Measurements from ENCODE around the gene HS1BP3.

Gene HS1BP3

DNA sequence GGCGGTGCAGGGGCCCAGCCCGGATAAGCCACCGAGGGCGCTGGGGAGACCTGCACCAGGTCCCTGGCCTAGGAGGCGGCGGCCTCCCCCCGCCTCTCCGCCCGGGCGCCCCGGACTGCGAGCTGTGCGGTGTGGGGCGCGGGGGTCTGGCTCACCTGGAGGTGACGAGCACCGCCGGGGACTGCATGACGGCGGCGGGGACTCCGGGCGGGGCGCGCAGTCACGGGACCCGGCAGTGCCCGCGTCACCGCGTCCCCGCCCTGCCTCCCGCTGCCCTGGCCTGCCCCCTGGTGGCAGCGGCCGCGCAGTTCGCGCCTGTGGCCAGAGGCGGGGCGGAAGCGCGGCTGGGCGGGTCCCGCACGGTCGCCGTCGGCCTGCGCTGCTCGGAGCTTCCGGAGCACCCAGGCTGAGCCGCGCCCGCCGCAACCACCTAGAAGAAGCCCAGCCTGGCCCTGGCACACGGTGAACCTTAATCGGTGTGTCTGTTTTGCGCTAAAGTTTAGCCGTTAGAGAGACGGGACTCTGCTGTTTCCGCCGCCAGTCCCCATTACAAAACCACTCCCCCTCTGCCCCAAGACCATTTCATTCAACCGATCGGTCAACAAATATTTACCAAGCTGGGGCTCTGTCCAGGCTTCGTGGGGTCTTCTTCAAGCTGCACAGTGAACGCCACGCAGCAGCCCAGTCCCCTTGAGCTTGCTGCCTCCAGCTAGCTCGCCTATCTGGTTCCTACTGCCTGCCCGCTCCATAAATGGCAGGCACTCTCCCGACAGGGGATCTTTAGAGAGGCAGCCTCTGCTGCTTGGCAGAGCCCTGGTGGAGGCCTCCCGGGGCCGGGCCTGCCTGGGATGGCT, at the start of gene HS1BP3:
TSS of gene HS1BP3 (minus strand) at position 222 of the 854 bp plus-strand sequence. CDS start at position 187, 35 bp downstream.
- DNase-seq, result peak; percentile 92

GRCh38 chr2:20698916-20699613, 48.2 kb upstream of the HS1BP3 start:
- no peak for DNase-seq

- DNase-seq, result no peak
Measured at GRCh38 chr2:20697322-20697934, 46.5 kb upstream of the HS1BP3 start.

GRCh38 chr2:20696366-20696765, 45.5 kb upstream of the HS1BP3 start:
- DNase-seq, result no peak

DNA sequence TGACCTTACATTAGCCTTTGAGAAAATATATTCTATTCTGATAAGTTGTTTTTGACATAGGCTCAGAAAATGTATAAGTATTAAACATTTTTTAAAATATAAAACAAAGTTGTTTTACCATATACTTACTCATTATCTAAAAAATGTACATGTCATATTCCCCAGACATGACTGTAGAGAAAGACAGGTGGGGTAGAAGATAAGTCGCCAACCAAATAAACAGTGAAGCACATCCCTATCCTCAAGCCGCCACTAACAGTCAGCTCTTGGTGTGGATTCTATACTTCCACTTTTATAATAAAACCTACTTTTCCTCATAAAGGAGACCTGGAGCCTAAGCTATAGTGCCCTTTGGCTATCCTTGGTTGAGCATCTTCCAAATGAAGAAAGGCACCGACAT, 42.4 kb upstream of the HS1BP3 start:
- no peak for DNase-seq

DNA sequence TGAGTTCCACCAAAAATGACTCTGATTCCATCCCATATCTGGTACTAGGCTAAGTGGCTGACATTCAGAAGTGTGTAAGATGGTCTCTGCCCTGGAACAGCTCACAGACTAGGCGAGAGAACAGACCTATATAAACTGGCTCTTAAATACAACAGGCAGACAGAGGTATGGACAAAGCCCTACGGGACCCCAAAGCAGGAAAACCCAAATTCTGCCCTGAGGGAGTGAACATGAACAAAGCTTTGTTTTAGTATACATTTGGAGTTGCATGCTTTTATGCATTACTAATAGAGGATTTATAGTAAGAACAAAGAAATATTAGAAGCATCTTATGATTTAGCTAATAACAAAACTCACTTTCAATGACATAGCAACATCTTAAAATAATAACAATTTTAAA, 41.2 kb upstream of the HS1BP3 start:
- no peak for DNase-seq

DNA sequence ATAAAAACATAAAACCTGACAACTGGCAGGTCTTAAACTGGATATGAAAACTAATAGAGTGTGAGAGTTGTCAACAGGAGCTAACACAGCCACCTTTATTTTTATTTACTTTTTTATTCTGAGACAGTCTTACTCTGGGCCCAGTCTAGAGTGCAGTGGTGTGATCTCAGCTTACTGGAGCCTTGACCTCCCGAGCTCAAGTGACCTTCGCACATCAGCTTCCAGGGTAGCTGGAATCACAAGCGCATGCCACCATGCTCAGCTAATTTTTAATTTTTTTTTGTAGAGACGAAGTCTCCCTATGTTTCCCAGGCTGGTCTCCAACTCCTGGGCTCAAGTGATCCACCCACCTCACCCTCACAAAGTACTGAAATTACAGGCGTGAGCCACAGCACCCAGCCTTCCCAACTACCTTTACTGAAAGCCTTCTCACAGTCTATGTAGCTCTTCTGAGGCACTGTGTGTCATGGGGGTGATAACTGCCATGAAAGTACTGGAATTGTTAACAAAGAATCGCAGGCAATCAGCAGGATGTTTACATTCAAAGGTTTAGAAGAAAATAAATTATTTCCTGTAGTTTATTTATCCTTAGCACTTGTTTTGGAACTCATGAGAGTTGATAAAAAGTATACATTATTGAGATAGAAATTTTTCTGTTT, 40.3 kb upstream of the HS1BP3 start:
- DNase-seq, result no peak

DNA sequence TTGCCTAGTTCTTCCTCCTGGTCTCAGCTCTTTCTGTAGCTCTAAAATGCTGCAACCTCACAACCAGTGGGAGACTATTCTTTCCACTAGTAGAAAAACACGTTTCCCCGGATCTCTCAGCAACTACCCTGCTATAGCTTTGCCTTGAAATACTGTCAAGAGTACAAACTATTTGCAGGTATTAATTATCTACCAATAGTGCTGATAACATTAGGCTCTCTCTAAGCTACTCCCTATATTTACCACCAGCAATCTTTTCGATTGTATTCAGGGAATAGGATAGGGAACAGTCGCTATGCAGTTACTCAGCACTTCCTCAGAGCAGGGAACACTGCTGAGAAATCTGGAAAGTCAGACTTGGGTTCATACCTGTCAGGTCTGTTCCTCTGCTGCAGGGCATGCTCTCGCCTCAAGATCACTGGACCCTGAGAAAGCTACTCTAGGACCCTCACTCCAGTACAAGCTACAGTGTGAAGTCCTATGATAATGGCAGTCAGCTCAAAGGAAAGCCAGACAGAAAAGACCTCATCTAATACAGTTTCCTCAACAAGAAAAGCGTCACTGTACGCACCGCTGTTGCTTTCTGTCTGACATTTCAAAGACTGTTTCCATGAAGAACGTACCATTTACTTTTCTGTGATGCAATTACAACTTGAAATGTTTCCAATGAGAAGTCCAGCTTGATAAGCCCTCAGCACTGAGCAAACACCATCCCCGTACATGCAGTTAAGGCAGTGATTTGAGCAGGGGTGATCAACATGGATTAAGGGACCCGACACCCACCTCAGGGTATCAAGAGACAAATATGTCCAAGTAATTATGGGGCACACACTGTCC, 38.7 kb upstream of the HS1BP3 start:
- no peak for DNase-seq

DNA sequence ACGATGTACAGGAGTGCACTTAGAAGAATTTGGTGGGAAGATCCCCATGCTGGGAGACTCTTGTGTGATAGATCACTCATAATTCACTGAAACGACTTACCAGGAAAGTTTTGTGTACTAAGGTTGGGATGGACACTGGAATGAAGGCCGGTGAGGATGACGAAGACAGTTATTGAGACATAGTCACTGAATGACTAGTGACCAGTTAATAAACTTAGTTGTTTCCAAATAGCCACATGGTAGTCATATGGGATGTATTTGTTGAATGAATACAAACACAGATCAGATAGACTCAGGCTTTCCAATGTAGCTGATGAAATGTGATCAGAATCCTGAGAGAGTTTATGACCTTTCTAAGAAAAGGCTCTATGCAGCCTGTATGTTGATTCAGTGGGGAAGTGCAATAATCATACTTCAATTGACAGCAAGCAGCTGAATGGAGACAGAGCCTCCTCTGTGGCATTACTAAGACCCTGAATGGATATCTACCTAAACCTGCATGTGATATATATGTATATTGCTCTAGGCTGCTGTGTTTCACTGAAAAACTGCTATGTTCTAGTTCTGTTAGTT, 36.4 kb upstream of the HS1BP3 start:
- DNase-seq, result no peak

DNA sequence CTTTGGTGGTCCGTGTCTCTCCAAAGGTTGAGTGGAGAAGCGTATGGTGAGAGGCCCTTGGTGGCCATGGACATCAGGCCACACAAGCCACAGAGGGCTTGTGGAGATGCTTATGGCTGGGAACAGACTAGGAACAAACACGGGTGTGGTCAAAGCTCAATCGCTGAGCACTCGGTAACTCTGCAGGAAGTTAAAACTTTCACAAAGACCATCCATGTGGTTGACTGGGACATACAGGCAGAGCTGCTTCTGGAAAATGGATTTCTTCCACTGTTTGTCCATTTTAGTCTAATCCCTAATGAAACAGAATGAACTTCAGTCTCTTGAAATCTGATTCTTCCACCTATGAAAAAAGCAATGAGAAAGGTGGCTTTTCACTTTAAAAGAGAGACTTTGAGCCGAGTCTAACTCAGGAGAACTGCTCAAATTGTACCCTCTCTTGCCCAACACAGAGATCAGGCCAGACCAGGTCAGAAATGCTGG, 33.7 kb upstream of the HS1BP3 start:
- no peak for DNase-seq

- no peak for DNase-seq
Measured at GRCh38 chr2:20682167-20682920, 31.4 kb upstream of the HS1BP3 start.

- DNase-seq, result no peak
Measured at GRCh38 chr2:20680744-20681375, 30.0 kb upstream of the HS1BP3 start.

DNA sequence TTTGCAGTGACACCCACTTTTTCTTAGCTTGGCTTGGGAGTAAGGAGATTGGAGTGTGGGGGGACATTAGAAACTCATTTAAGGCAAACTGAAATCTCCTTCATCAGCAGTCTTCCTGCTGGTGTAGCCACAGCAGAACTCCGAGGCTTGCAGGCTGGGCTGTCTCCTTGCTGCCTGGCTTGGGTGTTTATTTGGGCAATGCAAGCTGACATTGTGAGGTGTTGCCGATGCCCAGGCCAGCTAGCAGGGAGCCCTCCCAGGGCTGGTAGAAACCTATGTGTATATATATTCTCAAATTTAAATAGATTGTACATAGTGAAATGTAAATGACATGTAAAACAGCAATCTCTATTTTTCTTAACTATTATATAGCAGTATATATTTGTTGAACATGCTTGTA, 27.9 kb upstream of the HS1BP3 start:
- no peak for DNase-seq

DNA sequence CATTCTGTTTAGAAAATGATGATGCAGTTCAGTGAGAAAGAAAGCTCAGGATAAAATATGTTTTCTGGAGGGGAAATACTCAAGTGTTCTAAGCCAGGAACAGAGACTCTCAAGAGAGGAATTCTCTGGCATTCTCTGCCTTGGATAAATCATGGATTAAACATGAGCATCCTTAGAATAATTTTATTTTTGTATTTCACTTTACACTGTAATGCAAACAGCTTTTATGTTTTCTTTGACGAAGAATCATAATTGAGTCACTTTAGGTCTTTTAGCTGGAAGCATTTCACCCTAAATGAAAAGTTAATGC, 27.1 kb upstream of the HS1BP3 start:
- no peak for DNase-seq

DNA sequence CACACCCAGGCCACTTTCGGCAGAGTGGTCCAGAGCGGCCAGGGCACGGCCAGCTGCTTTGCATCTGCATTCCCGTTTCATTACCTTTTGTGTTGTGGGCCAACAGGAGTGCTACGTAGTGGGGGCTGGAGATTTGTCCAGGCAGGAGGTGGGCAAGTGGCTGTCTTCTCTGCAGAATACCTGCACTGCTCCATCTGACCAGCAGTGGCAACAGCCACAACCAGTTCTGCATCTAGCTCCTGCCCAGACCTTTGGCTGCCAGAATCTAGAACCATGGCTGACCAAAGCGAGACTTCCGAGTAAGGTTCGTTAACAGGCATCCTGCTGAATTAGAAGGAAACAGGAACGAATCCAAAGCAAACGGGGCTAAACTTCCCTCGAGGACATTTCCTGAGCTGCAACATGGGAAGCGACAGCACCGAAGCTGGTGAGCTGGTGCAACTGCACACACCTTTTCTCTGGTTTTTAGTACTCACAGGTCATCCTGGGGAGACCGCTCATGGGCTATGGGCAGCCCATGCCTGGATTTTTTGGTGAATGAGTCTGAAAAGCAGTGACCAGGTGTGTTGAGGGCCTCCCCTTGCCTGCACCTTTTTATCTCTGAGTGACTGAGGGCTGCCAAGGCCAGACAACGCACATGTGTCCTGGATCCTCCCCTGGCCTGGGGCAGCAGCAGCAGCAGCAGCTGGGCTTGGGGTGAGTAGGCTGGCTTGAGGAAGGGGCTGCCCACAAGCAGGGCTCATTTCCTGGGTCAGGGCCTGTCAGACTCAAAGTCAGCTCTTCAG, 26.6 kb upstream of the HS1BP3 start:
- no peak for DNase-seq

GRCh38 chr2:20676353-20677215, 25.7 kb upstream of the HS1BP3 start:
- DNase-seq, result no peak

DNA sequence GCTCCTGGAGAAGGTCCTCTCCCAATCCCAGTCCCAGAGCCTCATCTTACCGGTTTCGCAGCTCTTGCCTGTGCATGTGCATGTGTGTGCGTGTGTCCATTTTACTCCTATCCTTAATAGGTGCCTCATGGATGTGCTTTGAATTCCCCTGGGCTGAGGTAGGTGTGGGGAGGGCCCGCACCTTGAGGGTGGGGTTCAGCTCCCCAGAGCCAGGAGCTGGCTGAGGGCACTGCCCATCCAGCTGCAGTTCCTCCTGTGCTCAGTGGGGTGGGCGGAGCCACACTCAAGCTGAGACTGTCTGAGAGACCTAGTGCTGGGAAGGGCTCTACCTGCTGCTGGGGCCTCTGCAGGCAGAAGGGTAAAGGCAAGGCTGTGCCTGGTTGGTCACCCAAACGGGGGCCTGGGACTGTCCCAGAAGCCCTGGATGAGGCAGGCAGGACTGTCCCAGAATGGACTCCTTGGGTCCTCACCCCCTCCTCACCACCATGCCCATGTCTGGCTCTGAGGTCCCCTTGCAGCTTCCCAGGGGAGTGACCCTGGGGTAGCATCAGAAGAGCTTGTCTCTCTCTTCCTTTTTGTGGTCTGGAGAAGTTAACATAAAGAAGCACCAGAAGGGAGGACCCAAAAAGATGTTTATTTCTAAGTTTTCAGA, 24.9 kb upstream of the HS1BP3 start:
- DNase-seq, result no peak

DNA sequence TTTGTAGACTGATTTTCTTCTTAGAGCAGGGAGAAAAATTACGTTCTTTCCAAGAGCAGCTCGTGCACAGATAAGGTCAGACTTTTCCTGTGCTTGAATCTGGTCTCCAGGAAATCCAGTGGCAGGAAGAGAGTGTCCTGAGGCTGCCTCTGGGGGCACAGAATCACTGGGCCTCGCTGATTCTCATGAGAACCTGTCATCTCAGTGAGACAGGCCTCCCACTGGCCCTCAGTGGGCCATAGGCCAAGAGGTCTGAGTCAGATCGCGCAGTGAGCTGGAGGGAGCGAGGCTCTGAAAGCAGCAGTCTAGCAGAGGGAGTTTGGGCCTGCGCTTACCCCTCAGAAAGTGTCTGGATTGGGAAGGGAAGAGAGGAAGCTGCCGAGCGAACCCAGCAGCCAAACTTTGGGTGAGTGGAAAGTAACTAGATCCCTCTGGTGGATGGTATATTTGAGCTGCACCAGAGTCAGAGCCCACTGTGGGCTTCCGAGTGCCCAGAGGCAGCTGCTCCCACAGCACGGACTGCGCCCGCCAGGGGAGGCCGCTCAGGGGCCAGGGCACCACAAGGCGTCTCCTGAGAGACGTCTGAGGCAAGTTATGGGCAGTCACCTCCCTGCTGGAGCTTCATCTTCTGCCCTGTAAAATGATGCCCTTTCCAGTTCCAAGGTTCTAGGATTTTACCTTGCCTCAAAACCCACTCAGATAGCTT, 24.2 kb upstream of the HS1BP3 start:
- DNase-seq, result no peak

Measured in 8988T (cell line).